ENCODE results near the gene TRIM25.
A peak's percentile ranks its signal among the peaks of the same experiment; 100 is the strongest.

Gene TRIM25

DNA sequence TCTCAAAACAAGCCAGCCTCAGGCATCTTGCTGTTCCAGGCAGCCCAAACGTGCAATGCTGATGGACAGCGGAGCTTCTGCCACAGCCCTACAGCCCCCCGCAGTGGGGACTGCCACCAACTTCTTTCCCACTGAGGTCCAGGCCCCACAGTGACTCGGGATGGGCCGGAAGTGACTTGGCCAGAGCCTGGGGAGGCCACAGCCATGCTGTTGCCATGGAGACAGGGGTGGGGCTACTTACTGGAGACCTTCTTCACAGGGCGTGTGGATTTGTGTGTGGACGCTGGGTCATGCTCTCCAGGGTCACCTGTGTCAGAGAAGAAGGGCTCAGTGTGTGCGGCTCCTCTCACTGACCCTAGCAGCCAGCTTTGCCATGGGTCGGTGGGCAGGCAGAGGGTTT is 15.0 kb downstream of the TRIM25 start:
- no peak overlapping the region for H3K4me3 ChIP-seq
- H3K27ac ChIP-seq = no peak overlapping the region

DNA sequence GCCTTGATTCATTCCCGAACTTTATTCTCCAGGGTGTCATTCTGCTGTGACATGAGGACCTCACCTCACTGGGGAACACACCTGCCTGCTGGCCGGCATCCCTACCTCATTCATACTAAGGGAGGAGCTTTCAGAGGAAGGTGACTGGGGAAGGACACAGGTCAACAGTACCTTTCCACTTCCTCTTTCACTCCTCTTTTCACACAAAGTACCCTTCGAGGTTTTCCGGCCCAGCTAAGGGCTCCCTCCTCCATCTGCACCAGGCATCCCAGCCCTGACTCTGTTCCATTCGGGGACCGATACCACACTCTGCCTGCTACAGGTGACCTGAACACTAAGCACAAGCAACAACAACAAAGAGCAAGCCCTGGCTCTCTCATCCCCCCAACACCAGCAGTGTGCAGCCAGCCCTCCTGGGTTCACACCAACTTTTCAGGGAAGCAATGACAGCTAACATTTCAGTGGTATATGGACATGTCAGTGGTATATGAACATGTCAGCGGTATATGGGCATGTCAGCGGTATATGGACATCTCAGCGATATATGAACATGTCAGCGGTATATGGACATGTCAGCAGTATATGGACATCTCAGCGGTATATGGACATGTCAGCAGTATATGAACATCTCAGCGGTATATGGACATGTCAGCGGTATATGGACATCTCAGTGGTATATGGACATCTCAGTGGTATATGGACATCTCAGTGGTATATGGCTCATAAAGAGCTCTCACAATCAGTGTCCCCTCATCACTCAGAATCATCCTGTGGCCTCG is 16.0 kb downstream of the TRIM25 start:
- Histone ChIP-seq H3K4me3 (no peak overlapping the region), H3K27ac (no peak overlapping the region)

DNA sequence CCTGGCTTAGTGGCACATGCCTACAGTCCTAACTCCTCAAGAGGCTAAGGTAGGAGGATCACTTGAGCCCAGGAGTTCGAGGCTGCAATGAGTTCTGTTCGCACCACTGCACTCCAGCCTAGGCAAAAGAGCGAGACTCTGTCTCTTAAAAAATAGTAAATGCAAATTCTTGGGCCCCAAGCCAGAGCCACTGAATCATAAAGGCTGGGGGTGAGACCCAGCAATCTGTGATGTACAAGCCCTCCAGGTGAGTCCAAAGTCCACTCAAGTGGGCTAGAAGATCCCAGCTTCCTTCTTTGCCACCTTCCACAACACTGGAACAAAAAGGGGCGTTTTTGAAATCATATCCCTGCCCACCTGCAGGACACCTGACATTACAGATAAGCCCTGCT is 16.9 kb downstream of the TRIM25 start:
- Histone ChIP-seq H3K4me3 (no peak overlapping the region), H3K27ac (no peak overlapping the region)

DNA sequence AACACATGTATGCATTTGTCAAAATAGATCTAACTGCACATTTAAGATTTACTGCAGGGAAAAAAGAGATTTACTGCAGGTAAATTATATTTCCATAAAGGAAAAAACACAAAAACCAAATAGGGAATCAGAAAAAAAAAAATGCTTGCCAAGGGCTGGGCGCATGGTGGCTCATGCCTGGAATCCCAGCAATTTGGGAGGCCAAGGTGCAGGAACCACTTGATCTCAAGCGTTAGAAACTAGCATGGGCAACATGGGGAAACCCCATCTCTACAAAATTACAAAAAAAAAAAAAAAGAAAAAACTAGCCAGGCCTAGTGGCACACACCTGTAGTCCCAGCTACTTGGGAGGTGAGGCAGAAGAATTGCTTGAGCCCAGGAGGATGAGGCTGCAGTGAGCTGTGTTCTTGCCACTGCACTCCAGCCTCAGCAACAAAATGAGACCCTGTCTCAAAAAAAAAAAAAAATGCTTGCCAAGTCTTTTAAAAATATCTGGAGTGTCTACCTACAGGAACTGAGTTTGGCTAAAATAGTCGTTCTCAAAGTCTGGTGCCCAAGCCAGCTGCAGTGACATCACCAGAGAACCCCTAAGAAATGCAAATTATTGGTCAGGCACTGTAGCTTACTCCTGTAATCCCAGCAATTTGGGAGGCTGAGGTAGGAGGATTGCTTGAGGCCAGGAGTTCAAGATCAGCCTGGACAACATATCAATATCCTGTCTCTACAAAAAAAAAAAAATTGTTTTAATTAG is 17.5 kb downstream of the TRIM25 start:
- Histone ChIP-seq H3K4me3 (no peak overlapping the region), H3K27ac (no peak overlapping the region)

DNA sequence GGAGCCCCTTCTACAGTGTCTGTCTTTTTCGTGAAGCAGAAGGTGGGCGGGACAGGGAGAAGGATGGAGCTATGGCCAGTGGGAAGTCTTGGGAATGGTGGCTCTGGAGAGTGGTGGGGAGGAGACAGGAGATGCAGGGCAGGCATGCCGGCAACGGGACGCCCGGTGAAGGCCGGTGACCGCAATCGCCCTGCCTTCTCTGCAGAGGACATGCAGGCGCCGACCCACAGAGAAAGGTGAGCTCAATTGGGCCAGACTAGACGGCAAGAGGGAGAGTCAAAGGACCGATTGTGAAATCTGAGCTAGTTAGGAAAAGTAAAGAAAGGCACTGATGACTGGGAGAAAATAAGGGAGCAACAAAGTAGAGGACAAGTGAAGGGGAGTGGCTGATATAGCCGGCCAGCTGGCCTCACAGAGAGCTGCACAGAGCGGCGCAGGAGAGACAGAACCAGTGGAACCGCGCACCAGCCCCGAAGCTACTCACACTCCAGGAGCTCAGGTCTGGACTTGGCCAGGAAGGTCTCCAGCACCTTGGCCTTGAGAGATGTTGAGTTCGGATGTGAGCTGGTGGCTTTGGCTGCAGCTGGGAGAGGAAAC is 18.9 kb downstream of the TRIM25 start:
- H3K27ac ChIP-seq = no peak overlapping the region

DNA sequence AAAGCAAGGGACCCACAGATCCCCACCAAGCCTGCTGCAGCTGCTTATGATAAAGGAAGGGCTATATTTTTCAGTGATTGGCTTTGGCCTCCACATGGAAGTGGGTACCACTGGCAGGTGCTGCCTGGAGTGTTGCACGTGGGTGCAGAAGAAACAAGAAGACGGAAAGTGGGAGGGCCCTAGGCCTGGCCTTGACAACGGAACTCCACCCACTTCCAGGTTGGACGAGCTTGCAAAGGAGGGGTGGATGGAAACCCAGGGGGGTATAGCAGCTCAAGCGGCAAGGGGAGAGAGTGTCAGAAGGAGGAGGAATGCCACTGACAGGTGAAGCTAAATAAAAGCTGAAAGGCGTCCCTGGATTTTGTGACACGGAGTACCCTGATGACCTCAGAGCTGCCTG is 20.3 kb downstream of the TRIM25 start:
- no peak overlapping the region for H3K27ac ChIP-seq
- H3K4me3 ChIP-seq = no peak overlapping the region

More for the DNA sequence above, 18.9 kb downstream of the TRIM25 start:
- no peak overlapping the region for H3K4me3 ChIP-seq

DNA sequence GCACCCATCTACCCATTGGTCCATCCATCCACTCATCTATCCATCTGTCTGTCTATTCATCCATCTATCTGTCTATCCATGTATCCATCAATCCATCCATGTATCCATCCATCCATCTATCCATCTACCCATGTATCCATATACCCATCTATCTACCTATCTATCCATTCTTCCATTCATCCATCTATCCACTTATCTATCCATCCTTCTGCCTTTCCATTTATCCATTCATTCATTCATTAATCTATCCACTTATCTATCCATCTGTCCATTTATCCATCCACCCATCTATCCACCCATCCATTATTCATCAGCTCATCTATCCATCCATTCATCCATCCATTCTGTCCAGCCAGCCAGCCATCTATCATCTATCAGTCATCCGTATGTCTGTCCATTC is 21.5 kb downstream of the TRIM25 start:
- Histone ChIP-seq H3K4me3 (no peak overlapping the region), H3K27ac (no peak overlapping the region)

DNA sequence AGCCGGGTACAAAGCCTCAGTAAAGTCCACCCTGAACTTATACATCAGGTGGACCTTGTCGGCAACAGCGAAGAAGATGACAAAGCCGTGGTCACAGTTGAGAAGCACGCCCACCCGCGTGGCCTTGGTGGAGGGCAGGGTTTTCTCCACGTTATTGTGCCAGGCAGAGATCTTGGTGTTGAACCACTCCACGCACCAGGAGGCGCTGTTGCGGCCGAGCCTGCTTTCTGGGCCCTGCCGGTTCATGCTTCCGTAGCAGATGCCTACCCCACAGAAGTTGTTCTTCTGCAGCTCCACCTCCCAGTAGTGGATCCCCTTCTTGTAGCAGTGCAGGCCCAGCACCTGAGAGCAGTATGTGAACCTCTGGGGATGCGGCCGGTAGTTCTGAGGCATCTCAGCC is 22.1 kb downstream of the TRIM25 start:
- Histone ChIP-seq H3K27ac (peak overlapping the region in 1 of 21 experiments; percentile 4), H3K4me3 (no peak overlapping the region)

DNA sequence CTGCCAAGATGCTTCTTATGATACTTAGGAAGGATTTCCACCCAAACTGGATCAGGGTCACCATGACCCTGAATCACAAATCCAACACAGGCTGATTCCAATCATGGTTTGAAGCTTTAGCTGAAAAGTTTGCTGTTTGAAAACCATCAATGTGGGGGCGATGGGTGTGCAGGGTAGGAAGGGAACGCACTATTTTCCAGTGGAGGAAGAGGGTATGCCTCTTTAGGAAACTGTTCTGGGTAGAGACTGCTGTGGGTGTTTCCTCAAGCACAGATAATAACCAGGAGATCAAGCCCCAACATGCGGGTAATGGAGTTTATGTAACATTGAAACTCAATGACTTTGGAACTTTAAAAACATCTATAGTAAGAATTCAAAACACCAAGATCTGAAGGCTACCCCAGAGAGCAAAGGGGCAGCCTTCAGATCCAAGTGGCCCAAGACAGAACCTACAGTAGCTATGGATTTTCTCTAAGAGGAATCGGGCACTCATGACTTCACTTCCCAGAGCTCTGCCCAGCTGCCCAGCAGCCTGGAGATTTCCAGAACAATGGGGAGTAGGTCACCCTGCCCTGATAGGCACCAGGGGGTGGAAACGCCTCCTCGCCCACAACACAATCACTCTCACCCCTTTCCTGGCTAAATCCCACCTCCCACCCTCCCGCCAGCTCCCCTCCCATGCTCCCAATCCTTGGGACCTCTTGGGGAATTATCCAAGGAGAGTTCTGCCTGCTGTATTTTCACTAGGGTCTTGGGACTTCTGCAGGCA is 22.8 kb downstream of the TRIM25 start:
- H3K27ac ChIP-seq = peak overlapping the region in 2 of 21 experiments; percentile 4 to 46

DNA sequence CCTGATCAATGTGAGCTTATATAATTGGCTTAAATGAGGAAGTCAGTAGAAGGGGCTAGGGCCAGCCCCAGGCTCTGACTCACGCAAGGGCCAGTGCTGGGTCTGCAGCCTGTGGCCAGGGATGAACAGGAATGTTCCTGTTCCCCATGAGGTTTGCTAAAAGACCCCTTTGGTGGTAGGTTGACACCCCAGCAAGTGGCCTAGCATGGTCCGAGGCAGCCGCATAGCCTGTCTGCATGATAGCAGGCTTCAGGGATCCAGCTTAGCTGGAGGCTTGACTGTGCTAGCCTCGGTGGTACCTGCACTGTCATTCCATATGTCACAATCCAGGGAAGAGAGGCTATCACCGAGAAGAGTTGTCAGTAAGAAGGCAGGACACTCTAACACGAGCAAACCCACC is 23.5 kb downstream of the TRIM25 start:
- peak overlapping the region in 1 of 21 experiments; percentile 46 for H3K27ac ChIP-seq
- no peak overlapping the region for H3K4me3 ChIP-seq

More for the DNA sequence above, 22.8 kb downstream of the TRIM25 start:
- no peak overlapping the region for H3K4me3 ChIP-seq

DNA sequence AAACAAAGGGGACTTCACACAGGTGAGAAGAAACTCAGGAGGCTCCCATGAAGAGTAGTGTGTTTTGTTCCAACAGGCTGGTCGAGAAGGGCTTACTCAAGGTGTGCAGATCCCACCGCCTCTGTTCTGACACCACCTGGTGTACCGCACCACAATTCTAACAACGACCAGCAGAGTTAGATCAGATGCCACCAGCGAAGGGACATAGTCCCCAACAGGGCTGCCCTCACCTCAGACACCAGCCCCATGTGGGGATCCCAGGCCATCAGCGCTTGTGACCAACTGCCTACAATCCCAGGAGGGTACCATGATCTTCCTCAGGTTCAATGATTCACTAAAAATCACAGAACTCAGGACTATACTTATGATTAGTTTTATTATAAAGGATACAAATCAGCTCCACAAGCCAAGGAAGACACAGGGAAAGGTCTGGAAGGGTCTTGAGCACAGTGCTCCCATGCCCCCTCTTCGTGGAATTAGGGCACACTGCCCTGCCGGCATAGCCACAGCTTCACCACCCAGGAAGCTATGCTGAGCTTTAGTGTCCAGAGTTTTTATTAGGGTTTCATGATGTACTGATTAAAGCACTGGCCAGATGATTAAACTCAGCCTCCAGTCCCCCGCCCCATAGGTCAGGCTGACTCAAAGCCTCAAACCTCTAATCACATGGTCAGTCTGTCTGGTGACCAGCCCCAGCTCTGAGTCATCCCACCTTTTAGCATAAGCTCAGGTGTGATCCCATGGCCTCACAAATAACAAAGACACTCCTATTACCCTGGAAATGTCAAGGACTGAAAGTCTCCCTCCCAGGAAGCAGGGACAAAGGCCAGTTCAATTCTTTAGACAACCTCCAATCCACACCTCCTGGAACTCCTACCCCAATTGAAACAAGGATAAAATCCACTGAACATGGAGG is 26.0 kb downstream of the TRIM25 start:
- no peak overlapping the region for H3K4me3 ChIP-seq
- no peak overlapping the region for H3K27ac ChIP-seq

DNA sequence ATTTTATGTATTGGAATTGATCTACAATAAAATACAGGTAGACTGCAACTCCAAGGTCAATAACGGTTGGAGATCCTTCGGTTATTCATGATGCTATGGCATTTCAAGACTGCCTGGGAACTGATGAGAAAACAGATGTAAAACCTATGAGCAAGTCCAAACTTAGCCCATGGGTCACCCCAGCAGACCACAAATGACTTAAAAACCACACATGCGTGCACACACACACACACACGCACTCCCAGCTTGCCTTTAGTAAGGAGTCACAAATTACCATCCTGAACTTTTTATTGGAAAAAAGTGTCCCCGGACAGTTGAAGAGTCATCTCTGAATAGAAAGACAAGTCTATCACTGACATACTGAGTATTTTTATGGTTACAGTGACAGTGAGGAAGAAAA is 26.7 kb downstream of the TRIM25 start:
- Histone ChIP-seq H3K4me3 (no peak overlapping the region), H3K27ac (no peak overlapping the region)

DNA sequence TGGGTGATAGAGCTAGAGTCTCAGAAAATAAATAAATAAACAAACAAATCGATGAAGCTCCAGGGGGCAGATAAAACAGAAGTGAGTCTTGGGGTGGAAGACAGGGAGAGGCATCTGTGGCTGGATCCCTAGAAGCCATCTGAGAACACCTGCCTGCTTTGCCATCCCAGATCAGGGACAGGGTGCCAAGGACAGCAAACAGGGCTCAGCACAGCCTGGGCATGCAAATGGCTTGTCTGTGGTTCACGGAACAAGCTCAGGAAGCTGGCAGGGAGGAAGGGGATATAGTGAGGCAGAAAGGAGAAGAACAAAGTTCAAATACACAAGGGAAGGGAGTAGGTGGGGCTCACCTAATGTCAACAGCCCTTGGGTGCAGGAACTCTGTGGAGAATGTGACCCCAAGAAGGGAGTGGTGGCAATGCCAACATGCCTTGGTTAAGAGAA is 27.5 kb downstream of the TRIM25 start:
- Histone ChIP-seq H3K27ac (no peak overlapping the region), H3K4me3 (no peak overlapping the region)

DNA sequence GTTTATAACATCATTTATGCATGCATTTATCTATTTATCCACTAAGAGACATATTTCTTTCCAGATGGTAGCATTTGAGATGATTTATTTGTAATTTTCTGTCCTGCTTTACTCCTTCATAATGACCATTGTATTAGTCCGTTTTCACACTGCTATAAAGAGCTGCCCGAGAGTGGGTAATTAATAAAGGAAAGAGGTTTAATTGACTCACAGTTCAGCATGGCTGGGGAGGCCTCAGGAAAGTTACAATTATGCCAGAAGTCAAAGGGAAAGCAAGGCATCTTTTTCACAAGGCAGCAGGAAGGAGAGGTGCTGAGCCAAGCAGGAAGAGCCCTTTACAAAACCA is 28.6 kb downstream of the TRIM25 start:
- Histone ChIP-seq H3K4me3 (no peak overlapping the region), H3K27ac (no peak overlapping the region)

DNA sequence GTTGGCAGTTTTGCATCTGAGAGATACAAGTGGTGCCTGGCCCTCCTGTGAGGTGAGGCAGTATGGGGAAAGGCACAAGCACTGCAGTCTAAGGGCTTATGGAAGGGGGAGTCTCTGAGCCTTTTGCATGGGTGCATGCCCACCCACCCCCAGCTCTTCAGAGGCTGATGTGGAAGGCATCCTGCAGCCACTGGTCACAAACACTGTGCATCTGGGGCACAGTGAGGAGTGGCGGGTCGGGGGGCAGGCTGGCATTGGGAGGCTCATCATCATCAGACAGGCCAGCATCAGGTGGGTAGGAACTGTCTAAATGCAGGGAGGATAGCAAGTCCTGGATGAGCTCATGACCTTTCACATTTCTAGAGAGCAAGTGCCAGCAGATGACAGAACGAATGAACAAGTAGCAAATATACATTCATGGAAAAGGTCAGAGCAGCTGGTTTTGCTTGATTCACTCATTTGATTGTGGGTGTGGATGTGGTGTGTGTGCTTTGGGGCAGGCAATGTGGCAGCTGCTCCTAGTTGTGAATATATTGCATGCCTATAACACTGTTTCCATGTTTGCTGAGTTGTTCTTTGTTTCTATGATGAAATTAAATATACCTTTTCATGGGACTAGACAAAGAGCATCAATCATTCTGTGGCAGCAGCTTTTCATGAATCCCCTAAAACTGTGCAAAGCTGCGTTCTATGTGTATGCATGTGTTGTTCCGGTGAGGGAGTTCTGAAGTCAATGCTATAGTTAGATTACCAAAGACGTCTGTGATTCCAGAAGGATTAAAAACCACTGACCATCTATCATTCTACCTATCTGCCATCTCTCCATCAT is 29.2 kb downstream of the TRIM25 start:
- Histone ChIP-seq H3K27ac (no peak overlapping the region), H3K4me3 (no peak overlapping the region)

DNA sequence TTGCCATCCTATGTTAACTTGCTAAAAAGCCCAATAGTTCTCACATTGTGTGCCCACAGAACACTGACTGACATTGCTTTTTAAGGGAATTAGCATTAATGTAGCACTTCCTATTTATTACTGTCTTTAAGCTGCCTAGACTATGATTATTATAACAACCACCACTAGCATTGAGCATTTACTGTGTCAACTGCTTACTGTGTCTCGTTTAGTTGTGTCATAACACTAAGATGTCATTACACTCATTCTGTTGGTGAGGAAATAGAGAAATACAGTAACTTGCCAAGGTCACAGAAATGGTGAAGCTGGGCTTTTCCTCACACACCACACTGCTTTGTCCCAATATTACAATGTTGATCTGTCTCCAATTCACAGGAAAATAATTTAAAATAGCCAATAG is 30.2 kb downstream of the TRIM25 start:
- H3K4me3 ChIP-seq = no peak overlapping the region
- H3K27ac ChIP-seq = no peak overlapping the region

DNA sequence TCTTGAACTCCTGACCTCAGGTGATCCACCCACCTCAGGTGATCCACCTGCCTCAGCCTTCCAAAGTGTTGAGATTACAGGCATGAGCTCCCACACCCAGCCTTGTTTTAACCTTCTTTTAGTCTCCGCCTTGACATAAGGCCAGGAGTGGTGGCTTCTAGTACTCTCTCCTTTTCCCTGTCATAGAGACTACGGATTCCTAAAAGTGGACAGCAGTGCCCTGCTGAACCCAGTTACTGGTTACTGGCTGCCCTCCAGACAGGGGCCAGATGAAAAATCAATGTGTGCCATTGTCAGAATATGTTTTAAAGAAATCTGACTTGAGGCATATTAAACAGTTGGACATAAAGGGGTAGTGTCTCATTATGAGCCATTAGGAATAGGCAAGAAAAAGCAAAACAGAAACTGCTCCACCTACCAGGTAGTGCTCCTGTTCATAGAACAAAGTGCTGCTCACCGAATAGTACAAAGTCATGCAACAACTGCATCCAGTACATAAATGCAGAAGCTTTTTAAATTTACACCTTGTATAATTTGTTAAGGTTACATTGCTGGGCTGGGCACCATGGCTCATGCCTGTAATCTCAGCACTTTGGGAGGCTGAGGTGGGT is 32.1 kb downstream of the TRIM25 start:
- no peak overlapping the region for H3K4me3 ChIP-seq
- H3K27ac ChIP-seq = no peak overlapping the region

DNA sequence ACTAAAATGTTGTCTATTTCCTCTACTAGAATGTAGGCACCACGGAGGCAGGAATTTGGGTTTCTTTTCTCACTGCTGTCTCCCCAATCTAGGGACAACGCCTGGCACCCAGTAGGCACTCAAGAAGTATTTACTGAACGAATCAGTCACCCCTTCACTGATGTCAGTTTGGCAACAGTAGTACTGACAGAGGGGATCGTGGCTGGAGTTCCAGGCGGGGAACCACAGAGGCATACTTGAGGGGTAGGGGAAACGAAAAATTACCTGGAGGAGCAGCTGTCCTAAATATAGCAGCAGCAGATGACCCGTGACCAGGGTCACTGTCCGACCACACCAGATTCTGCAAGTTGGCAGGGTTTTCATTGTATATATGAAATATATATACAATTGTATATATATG is 33.3 kb downstream of the TRIM25 start:
- no peak overlapping the region for H3K27ac ChIP-seq
- no peak overlapping the region for H3K4me3 ChIP-seq

Measured in skin epidermis (tissue), 12 donors.